Suprapubic skin (tissue), 4 donors: ENCODE measurements around the gene METAP2.

Experiments
- CTCF ChIP-seq, 2 donors: fragments of 200-600 bp in 1 of 2; fragments of 450-650 bp in 1 of 2; sonication (generic) in 1 of 2; IDR thresholded peaks; one replicate each; pipeline ENCODE4 v1.5.1; 2016 to 2019; ENCODE audit warnings: antibody characterized with exemption in 2 of 2, mild to moderate bottlenecking in 1 of 2, moderate library complexity in 1 of 2
- POLR2A ChIP-seq, 2 donors: fragments of 450-650 bp; IDR thresholded peaks; one replicate each; pipeline ENCODE4 v1.6.1; 2017; ENCODE audit warnings: antibody characterized with exemption in 2 of 2, mild to moderate bottlenecking in 2 of 2, moderate library complexity in 2 of 2
- POLR2AphosphoS5 ChIP-seq, 3 donors: sonication (generic); formaldehyde crosslinking; IDR thresholded peaks; one replicate each; pipeline ENCODE4 v1.6.1; 2017; ENCODE audit warnings: antibody characterized with exemption in 3 of 3

DNA sequence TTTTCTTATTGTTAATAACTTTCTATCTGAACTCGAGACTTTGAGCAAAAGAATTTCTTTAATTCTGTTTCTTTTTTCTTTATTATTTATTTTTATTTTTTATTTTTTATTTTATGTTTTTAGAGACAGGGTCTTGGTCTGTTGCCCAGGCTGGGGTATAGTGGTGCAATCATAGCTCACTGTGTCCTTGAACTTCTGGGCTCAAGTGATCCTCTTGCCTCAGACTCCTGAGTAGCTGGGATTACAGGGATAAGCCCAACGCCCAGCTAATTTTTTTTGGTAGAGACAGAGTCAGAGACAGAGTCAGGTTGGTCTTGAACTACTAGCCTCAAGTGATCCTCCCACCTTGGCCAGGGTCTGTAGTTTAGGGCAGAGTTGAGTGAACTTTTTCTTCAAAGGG lies 18.5 kb downstream of the METAP2 start:
- TF ChIP-seq CTCF (IDR thresholded peaks at IDR 0.05), result no peak
- no peak for TF ChIP-seq POLR2A (IDR thresholded peaks at IDR 0.05)
- TF ChIP-seq POLR2AphosphoS5 (IDR thresholded peaks at IDR 0.05), result no peak
